Middle frontal gyrus (tissue), 1 donor: ENCODE data around the gene BPIFB6.

Source experiments
- DNase-seq: peaks from one replicate; pipeline ENCODE4 v3.0.0-alpha.2; 2015; ENCODE audit warnings: low spot score; ENCODE audit errors: extremely low spot score

Gene BPIFB6

GRCh38 chr20:33083544-33084340 lies 52.3 kb downstream of the BPIFB6 start:
- DNase-seq: no peak

GRCh38 chr20:33084722-33085121 lies 53.3 kb downstream of the BPIFB6 start:
- no peak for DNase-seq

GRCh38 chr20:33086052-33086722 lies 54.7 kb downstream of the BPIFB6 start:
- no peak for DNase-seq

GRCh38 chr20:33091147-33091546 lies 59.7 kb downstream of the BPIFB6 start:
- DNase-seq: no peak

GRCh38 chr20:33091693-33092092 lies 60.2 kb downstream of the BPIFB6 start:
- DNase-seq: no peak

- no peak for DNase-seq
Measured at GRCh38 chr20:33092361-33092760, 60.9 kb downstream of the BPIFB6 start.

GRCh38 chr20:33093074-33093473 lies 61.6 kb downstream of the BPIFB6 start:
- no peak for DNase-seq

GRCh38 chr20:33093582-33093981 lies 62.1 kb downstream of the BPIFB6 start:
- DNase-seq: no peak
